ENCODE data around the gene USP51.
A peak's percentile ranks its signal among the peaks of the same experiment; 100 is the strongest.
"Not testable (repeated sequence)": the region's sequence is repeated elsewhere in the genome, so short reads cannot be mapped to it uniquely, and the experiment has no call there.

USP51 gene

GRCh38 chrX:55452833-55453124 is 36.9 kb downstream of the USP51 start:
- DNase-seq (ENCODE audit: insufficient read length) (no peak), FAIRE-seq (peak; percentile 57)
- TF ChIP-seq POLR2A (IDR thresholded peaks at IDR 0.05; ENCODE audit: low read depth, low read length) (no peak), POLR2AphosphoS5 (IDR thresholded peaks at IDR 0.05; ENCODE audit: low read depth, low read length) (no peak), TAF1 (IDR thresholded peaks at IDR 0.05; ENCODE audit: borderline replicate concordance, low read depth, low read length) (no peak)

- TF ChIP-seq POLR2AphosphoS5 (IDR thresholded peaks at IDR 0.05; ENCODE audit: low read depth, low read length) (0 out of 2 replicates have a peak, but pooled peaks have one; percentile 28), TAF1 (IDR thresholded peaks at IDR 0.05; ENCODE audit: borderline replicate concordance, low read depth, low read length) (no peak), POLR2A (IDR thresholded peaks at IDR 0.05; ENCODE audit: low read depth, low read length) (peak; percentile 40; the same call in 1 of the 2 replicates)
- peak; percentile 86 for FAIRE-seq
- peak; percentile 37 for DNase-seq (ENCODE audit: insufficient read length)
Observed at GRCh38 chrX:55451990-55452832, 37.4 kb downstream of the USP51 start, which contains the start of gene MAGEH1. MAGEH1 (plus strand) TSS chrX:55452127; CDS start chrX:55452375, 248 bp downstream.

GRCh38 chrX:55451626-55451989 is 38.0 kb downstream of the USP51 start:
- FAIRE-seq (no peak), DNase-seq (ENCODE audit: insufficient read length) (no peak)
- TF ChIP-seq POLR2A (IDR thresholded peaks at IDR 0.05; ENCODE audit: low read depth, low read length) (no peak), POLR2AphosphoS5 (IDR thresholded peaks at IDR 0.05; ENCODE audit: low read depth, low read length) (no peak), TAF1 (IDR thresholded peaks at IDR 0.05; ENCODE audit: borderline replicate concordance, low read depth, low read length) (no peak)

GRCh38 chrX:55451141-55451540 is 38.5 kb downstream of the USP51 start:
- DNase-seq (ENCODE audit: insufficient read length) (no peak), FAIRE-seq (no peak)
- TF ChIP-seq TAF1 (IDR thresholded peaks at IDR 0.05; ENCODE audit: borderline replicate concordance, low read depth, low read length) (no peak), POLR2AphosphoS5 (IDR thresholded peaks at IDR 0.05; ENCODE audit: low read depth, low read length) (no peak), POLR2A (IDR thresholded peaks at IDR 0.05; ENCODE audit: low read depth, low read length) (no peak)

- TF ChIP-seq POLR2AphosphoS5 (IDR thresholded peaks at IDR 0.05; ENCODE audit: low read depth, low read length): no peak
- no peak for TF ChIP-seq POLR2A (IDR thresholded peaks at IDR 0.05; ENCODE audit: low read depth, low read length)
- no peak for TF ChIP-seq TAF1 (IDR thresholded peaks at IDR 0.05; ENCODE audit: borderline replicate concordance, low read depth, low read length)
- no peak for DNase-seq (ENCODE audit: insufficient read length)
- no peak for FAIRE-seq
Observed at GRCh38 chrX:55450259-55450658, 39.4 kb downstream of the USP51 start.

GRCh38 chrX:55443468-55443867 is 46.2 kb downstream of the USP51 start:
- not testable (repeated sequence) for FAIRE-seq; DNase-seq (ENCODE audit: insufficient read length)
